ENCODE measurements around the gene ARSI. TPM values are rescaled to one million over a fixed set of nuclear protein-coding genes. Genes with fewer than 3 reads are reported as not detected.

ARSI gene
- total RNA-seq, 4 donors from 2014 or later: 0.17 to 1.5 (median 0.43) TPM

GRCh38 chr5:150307617-150308426, 5.1 kb upstream of the ARSI start:
- TF ChIP-seq CTCF (IDR thresholded peaks at IDR 0.05; ENCODE audit: low read depth): no peak

GRCh38 chr5:150306775-150307174, 4.1 kb upstream of the ARSI start:
- no peak for TF ChIP-seq CTCF (IDR thresholded peaks at IDR 0.05; ENCODE audit: low read depth)

- no peak for TF ChIP-seq CTCF (IDR thresholded peaks at IDR 0.05; ENCODE audit: low read depth)
Observed at GRCh38 chr5:150305557-150305956, 2.9 kb upstream of the ARSI start.

GRCh38 chr5:150305095-150305494, 2.4 kb upstream of the ARSI start:
- no peak for TF ChIP-seq CTCF (IDR thresholded peaks at IDR 0.05; ENCODE audit: low read depth)

- TF ChIP-seq CTCF (IDR thresholded peaks at IDR 0.05; ENCODE audit: low read depth): no peak
Observed at GRCh38 chr5:150304481-150305081, 1.9 kb upstream of the ARSI start.

GRCh38 chr5:150303660-150304386, 1.1 kb upstream of the ARSI start:
- no peak for TF ChIP-seq CTCF (IDR thresholded peaks at IDR 0.05; ENCODE audit: low read depth)

GRCh38 chr5:150303070-150303615, 438 bp upstream of the ARSI start:
- no peak for TF ChIP-seq CTCF (IDR thresholded peaks at IDR 0.05; ENCODE audit: low read depth)
